ENCODE results near the gene PPP4R2.
"Not testable (repeated sequence)": the region's sequence is repeated elsewhere in the genome, so short reads cannot be mapped to it uniquely, and the experiment has no call there.

PPP4R2 gene

DNA sequence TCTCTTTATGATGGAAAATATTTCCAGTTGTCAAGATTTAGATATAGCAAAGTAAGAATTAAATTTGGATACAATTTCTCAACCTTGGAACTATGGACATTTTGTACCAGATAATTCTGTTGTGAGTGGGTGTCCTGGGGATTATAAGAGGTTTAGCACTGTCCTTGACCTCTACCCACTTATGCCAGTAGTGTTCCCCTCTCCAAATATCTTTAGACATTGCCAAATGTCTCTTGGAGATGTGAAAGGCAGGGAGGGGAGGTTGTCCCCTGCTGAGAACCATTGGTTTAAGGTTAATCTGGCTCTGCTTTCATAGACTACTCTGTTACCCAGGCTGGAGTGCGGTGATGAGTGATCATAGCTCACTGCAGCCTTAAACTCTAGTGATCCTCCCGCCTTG lies 64.8 kb downstream of the PPP4R2 start, which contains the start of gene EBLN2:
EBLN2 (plus strand) TSS at position 244 of the 400 bp plus-strand sequence. CDS start 423 bp downstream, outside the sequence.
- DNase-seq (ENCODE audit: low read depth, low spot score) = no peak
- H3K27ac ChIP-seq = no peak within 1 kb of the TSS

- H3K27ac ChIP-seq; DNase-seq (ENCODE audit: low read depth, low spot score): not testable (repeated sequence)
These were observed 69.6 kb downstream of the PPP4R2 start for GRCh38 chr3:73066243-73066642.

DNA sequence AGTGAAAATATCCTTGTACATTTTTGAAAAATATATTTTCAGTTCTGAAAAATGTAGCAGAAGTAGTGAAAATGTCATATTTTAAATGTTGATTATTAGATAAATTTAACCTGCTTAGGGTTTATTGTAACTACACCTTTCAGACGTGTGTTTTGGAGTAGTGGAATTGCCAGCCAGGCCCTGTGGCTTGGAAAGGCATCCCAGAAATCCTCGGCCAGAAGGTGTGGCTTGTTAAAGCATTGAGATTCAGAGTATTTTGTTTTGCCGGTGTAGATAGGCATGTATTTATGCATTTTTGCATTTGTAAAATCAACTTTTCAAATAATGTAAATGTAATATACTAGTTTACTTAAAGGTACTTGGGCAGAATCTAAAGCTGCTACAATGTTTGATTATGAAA lies 71.8 kb downstream of the PPP4R2 start:
- no peak for DNase-seq (ENCODE audit: low read depth, low spot score)
- H3K27ac ChIP-seq = no peak overlapping the region

- no peak for DNase-seq (ENCODE audit: low read depth, low spot score)
- no peak overlapping the region for H3K27ac ChIP-seq
These were observed 72.6 kb downstream of the PPP4R2 start for GRCh38 chr3:73069187-73069586.

DNA sequence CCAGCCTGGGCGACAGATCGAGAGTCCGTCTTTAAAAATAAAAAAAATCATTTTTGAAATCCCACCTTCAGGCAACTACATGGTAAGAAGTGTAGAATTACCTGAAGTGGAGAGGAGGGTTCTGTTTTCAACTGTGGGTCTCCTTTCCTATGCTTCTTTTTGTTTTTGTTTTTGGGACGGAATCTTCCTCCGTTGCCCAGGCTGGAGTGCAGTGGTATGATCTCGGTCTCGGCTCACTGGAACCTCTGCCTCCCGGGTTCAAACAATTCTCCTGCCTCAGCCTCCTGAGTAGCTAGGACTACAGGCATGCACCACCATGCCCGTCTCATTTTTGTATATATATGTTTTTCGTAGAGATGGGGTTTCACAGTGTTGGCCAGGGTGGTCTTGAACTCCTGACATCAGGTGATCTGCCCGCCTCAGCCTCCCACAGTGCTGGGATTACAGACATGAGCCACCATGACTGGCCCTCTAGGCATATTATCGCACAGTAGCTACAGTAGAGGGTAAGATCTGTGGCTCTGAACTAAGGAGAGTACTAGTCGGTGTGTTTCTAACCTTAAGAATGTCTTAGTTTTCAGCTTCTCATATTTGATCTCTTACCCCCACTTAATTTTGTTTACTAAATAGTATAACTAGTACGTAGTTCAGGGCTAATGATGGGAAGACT lies 73.3 kb downstream of the PPP4R2 start:
- no peak for DNase-seq (ENCODE audit: low read depth, low spot score)
- no peak overlapping the region for H3K27ac ChIP-seq

DNA sequence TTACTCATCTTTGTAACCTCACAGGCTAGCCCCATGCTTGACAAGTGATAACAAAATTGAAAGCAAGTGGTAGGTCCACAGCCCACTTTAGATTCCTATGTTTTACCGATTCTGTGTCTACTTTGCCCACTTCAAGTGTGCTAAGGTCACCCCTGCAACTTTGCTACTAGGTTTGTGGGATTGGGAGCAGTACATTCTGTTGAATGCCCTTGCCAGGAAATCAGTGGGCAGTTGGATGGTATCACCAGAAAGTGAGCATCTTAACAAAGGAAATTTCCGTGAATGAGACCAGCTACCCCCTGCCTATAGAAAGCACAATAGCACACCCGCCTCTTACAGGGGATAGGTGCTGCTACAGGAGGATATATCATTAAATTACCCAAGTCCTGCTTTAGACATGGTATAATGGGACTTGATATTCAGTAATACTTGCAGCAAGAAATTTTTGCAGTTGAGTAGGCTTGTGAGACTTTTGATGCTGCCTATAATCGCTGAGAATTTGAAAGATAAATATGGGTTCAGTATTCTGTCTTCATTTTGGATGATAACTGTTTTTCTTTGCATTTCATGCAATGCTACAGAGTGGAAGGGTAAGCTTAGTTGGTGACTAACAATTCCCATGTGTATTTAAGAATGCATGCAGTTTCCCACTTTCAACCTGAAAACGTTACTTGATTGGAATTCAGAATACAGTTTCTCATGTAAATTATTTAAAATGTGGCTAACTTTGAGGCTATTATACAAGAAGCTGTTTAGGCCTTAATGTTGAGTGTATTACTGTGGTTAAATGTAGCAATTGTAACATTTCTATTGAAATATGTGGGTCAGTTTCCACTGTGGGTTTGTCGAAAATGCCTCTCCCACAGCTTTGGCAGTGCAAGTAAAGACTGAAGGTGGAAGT lies 74.3 kb downstream of the PPP4R2 start:
- H3K27ac ChIP-seq = no peak overlapping the region
- DNase-seq (ENCODE audit: low read depth, low spot score) = no peak

DNA sequence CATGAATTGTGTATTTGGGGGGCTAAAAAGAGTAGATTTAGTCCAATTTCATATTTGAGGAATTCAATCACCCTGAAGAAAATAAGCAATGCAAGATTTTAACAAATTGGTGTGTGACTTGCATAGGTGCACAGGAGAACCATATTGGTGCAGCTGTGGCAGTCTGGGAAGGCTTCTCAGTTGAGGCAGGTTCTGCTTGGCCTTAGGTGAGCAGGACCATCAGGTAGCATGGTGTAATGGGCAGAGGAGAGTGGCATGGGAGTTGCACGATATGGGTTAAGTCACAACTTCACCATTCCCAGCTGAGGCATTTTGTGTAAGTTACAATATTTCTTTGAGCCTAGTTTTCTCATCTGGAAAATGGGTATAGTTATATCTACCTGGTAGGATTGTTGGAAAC lies 75.3 kb downstream of the PPP4R2 start:
- H3K27ac ChIP-seq = no peak overlapping the region
- no peak for DNase-seq (ENCODE audit: low read depth, low spot score)

- no peak for DNase-seq (ENCODE audit: low read depth, low spot score)
- no peak overlapping the region for H3K27ac ChIP-seq
These were observed 76.0 kb downstream of the PPP4R2 start for GRCh38 chr3:73072634-73073033.

GRCh38 chr3:73073091-73073707 lies 76.6 kb downstream of the PPP4R2 start:
- no peak overlapping the region for H3K27ac ChIP-seq
- DNase-seq (ENCODE audit: low read depth, low spot score) = no peak

- H3K27ac ChIP-seq = no peak overlapping the region
- DNase-seq (ENCODE audit: low read depth, low spot score) = no peak
These were observed 78.2 kb downstream of the PPP4R2 start for GRCh38 chr3:73074781-73075180.

DNA sequence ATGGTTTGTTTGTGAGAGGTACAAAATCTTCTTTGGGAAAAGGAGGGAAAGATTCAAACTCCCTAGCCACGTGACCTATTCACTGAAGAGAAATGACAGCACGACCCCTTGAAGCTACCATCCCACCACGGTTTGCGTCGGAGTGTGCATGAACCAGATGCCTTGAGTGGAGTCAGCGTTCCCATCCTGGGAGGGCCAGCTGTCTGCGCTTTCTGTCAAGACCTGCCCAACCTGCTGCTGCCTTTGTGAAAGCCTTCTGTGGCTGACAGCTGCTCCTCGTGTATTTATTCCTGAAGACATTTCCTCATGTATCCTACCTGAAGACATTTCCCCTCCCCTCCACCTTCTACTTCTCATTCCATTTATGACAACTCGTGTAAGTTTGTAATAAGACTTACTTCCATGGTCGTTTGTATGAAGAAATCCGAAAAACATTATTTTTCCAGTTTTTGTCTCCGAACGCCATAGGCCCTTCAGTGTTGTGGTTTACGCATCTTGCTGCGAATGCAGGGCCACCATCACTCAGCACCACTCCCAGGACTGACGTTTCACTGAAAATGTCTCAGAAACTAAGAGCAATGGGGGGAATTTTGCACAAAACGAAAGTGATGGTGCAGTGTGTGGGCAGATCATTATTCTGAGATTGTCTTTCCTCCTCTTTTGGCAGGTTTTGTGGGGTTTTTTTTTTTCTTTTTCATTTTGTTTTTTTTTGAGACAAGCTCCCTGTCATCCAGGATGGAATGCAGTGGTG lies 83.8 kb downstream of the PPP4R2 start:
- no peak overlapping the region for H3K27ac ChIP-seq
- no peak for DNase-seq (ENCODE audit: low read depth, low spot score)

- no peak for DNase-seq (ENCODE audit: low read depth, low spot score)
- H3K27ac ChIP-seq = no peak overlapping the region
These were observed 84.5 kb downstream of the PPP4R2 start for GRCh38 chr3:73081140-73081539.

DNA sequence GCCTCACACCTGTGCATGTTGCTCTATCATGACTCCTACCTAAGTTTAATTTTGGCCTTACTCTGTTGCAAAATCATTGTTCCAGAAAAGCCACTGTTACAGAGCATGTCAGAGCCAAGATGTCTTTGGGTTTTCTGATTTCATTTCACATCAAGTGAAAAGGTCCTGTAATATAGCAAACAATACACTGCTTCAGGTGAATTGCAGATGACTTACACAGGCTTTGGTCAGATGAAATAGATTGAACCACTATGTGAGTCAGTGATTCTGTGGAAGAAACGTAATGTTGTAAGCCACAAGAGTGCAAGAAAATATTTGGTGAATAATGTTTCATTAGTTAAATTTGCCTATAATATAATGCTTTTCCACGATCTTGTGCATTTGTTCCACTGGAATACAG lies 87.6 kb downstream of the PPP4R2 start:
- no peak overlapping the region for H3K27ac ChIP-seq
- DNase-seq (ENCODE audit: low read depth, low spot score) = no peak

DNA sequence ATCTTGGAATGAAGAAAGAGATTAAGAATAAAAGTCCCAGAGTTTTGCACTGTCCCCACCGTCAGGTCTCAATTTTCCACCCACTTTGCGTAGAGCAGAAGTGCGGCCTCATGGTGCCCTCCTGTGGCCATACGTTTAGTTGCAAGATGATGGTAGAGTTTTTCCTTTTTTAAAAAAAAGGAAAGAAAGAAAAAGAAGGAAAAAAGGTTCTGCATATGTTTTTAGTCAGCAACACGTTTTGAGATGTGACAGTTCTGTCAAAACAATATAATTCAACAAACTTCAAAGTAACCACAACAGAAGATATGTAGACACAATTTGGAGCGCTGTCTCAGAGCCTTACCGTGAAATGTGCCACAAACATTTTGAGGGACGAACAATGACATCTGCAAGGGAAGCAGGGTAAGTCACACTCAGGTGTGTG lies 89.5 kb downstream of the PPP4R2 start:
- no peak for DNase-seq (ENCODE audit: low read depth, low spot score)
- H3K27ac ChIP-seq = no peak overlapping the region

DNA sequence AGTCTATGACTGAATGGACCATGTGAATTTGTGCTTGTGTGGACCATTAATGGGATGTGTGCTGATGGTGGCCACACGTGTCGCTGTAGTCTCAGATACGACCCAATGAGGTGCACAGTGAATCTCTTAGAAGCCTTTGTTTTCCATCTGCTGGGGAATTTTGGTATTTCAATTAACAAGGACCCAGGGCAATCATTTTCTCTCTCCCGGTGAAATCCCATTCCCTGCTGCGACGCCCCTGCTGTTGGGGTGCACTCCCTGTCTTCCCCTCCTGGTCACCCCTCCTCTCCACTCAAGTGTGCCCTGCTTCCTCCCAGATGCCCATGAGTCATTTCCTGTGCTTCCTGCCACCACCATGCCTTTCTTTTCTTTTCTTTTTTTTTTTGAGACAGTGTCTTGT lies 97.5 kb downstream of the PPP4R2 start:
- no peak for DNase-seq (ENCODE audit: low read depth, low spot score)
- no peak overlapping the region for H3K27ac ChIP-seq

GRCh38 chr3:73094951-73095350 lies 98.3 kb downstream of the PPP4R2 start:
- H3K27ac ChIP-seq = no peak overlapping the region
- no peak for DNase-seq (ENCODE audit: low read depth, low spot score)

GRCh38 chr3:73096169-73096568 lies 99.6 kb downstream of the PPP4R2 start:
- H3K27ac ChIP-seq = no peak overlapping the region
- DNase-seq (ENCODE audit: low read depth, low spot score) = no peak

- no peak overlapping the region for H3K27ac ChIP-seq
- no peak for DNase-seq (ENCODE audit: low read depth, low spot score)
These were observed 101.4 kb downstream of the PPP4R2 start for GRCh38 chr3:73098026-73098425.

GRCh38 chr3:73098873-73099272 lies 102.3 kb downstream of the PPP4R2 start:
- no peak for DNase-seq (ENCODE audit: low read depth, low spot score)
- H3K27ac ChIP-seq = no peak overlapping the region
